Brain microvascular endothelial cell (primary cell): Measurements from ENCODE around the gene DIAPH1.

ENCODE experiments used
- DNase-seq: peaks from one replicate; pipeline ENCODE4 v3.0.0-alpha.2; 2020
- H3K27ac ChIP-seq: fragments of 250-450 bp; sonication (Bioruptor Pico); 2 replicates; pipeline ENCODE4 v1.5.1; 2020; ENCODE audit warnings: mild to moderate bottlenecking, moderate library complexity
- H3K27me3 ChIP-seq: fragments of 250-450 bp; sonication (Bioruptor Pico); replicated peaks from 2 replicates; pipeline ENCODE4 v1.5.1; 2020; ENCODE audit warnings: mild to moderate bottlenecking
- H3K36me3 ChIP-seq: fragments of 250-450 bp; sonication (Bioruptor Pico); replicated peaks from 2 replicates; pipeline ENCODE4 v1.5.1; 2020; ENCODE audit warnings: mild to moderate bottlenecking
- H3K4me3 ChIP-seq: 2 replicates; pipeline ENCODE4 v1.5.1; 2011; ENCODE audit warnings: low read depth, mild to moderate bottlenecking, control low read depth, low read length, moderate library complexity
- CTCF ChIP-seq: IDR thresholded peaks from 2 replicates; pipeline ENCODE4 v1.5.1; 2011; ENCODE audit warnings: low read depth, mild to moderate bottlenecking, moderate library complexity, low read length, control low read depth, inconsistent platforms; ENCODE audit errors: missing control alignments
- in situ Hi-C: cut with HindIII; loops from 2 replicates; pipeline ENCODE4 v1.10.0; 2017; ENCODE audit warnings: low sequenced_read_pairs, low pct_ligation_motif_present

DIAPH1 gene

GRCh38 chr5:141646026-141646425 is 27.2 kb upstream of the DIAPH1 start:
- DNase-seq: no peak
- H3K27me3 ChIP-seq: no peaks in the 10 kb centered on the region
- in situ Hi-C loops: no loop called here
- no peak overlapping the region for H3K27ac ChIP-seq
- no peak for TF ChIP-seq CTCF
- peaks cover 56% of the 10 kb centered on the region for H3K36me3 ChIP-seq
- H3K4me3 ChIP-seq: no peak overlapping the region

- Histone ChIP-seq H3K27ac (no peak overlapping the region), H3K4me3 (no peak overlapping the region), H3K36me3 (peaks cover 31% of the 10 kb centered on the region), H3K27me3 (no peaks in the 10 kb centered on the region)
- peak; percentile 68 for DNase-seq
- TF ChIP-seq CTCF: peak; percentile 65
- in situ Hi-C loops: no loop called here
Measured at GRCh38 chr5:141641634-141642267, 23.0 kb upstream of the DIAPH1 start.

DNA sequence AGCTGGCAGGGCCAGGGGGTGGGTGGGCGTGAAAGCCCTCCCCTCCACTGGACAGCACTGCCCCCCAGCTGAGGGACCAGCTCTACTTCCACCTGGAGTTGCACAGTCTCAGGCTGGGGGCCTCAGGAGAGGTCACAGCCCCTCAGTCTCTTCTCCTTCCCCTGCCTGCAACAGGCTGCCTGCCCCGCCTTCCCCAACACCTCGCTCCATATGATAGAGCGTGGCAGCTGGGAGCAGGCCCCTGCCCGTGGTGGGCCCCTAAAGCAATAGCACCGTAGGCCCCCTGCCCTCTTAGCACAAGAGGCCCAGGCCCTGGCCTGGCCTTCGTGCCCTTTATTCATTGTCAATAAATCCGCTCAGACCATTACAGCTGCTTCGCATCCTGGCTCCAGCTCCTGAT is 21.9 kb upstream of the DIAPH1 start:
- in situ Hi-C loops: no loop called here
- no peak for TF ChIP-seq CTCF
- Histone ChIP-seq H3K27ac (no peak overlapping the region), H3K4me3 (no peak overlapping the region), H3K36me3 (peaks cover 22% of the 10 kb centered on the region), H3K27me3 (no peaks in the 10 kb centered on the region)
- no peak for DNase-seq

DNA sequence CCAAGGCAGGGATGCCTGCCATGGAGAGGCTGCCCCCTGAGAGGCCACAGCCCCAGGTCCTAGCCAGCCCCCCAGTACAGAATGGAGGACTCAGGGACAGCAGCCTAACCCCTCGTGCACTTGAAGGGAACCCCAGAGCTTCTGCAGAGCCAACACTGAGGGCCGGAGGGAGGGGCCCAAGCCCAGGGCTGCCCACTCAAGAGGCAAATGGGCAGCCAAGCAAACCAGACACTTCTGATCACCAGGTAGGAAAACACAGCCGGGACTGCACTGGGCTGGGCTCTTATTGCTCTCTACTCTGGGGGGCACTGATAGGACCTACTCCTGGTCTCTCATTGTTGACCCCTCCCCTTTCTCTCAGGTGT is 21.2 kb upstream of the DIAPH1 start:
- Histone ChIP-seq H3K36me3 (peaks cover 17% of the 10 kb centered on the region), H3K4me3 (no peak overlapping the region), H3K27ac (no peak overlapping the region), H3K27me3 (no peaks in the 10 kb centered on the region)
- TF ChIP-seq CTCF: no peak
- in situ Hi-C loops: no loop called here
- no peak for DNase-seq

DNA sequence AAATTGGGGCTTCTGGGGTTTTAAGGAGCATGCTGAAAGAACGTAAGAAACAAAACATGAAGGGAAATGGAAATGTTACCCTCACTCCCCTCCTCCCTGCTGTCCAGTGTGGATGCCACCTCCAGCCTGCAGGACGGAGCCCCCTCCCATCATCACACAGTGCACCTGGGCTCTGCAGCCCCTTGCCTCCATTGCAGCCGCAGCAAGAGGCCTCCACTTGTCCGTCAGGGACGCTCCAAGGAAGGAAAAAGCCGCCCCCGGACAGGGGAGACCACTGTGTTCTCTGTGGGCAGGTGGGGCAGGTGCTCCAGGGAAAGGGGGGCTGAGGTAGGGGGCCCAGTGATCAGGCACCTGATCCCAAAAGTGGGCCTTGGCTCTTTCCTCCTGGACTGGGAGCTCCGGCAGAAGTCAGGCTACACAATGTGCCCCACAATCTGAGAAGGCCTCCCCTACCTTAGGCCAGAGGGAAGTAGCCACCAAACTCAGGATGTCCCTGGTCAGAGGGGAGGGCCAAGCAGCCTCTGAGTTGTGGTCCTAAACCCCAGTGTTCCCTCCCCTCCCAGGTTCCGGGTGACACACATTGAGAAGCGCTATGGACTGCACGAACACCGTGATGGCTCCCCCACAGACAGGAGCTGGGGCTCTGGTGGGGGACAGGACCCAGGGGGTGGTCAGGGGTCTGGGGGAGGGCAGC is 20.7 kb upstream of the DIAPH1 start:
- in situ Hi-C loops: no loop called here
- H3K27ac ChIP-seq: no peak overlapping the region
- TF ChIP-seq CTCF: no peak
- no peak overlapping the region for H3K4me3 ChIP-seq
- DNase-seq: no peak
- H3K27me3 ChIP-seq: no peaks in the 10 kb centered on the region
- peaks cover 13% of the 10 kb centered on the region for H3K36me3 ChIP-seq

DNA sequence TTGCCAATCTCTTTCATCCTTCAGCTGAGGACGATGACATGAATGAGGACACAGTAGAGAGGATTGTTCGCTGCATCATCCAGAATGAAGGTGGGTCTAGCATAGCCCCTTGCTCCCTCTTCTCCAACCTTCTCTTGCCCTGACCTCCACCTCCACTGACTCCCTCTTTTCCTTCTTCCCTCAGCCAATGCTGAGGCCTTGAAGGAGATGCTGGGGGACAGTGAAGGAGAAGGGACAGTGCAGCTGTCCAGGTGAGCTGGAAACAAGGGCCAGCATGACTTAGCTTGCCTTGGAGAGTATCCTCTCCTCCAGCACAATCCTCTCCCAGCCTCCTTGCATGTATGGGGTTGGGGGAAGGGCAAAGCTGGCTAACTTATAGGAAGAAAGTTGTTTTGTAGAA is 20.0 kb upstream of the DIAPH1 start:
- H3K36me3 ChIP-seq: peaks cover 8% of the 10 kb centered on the region
- no peak overlapping the region for H3K27ac ChIP-seq
- no peak for DNase-seq
- H3K4me3 ChIP-seq: no peak overlapping the region
- no peaks in the 10 kb centered on the region for H3K27me3 ChIP-seq
- in situ Hi-C loops: no loop called here
- TF ChIP-seq CTCF: no peak
